Right forelimb (tissue), 1 donor: ENCODE data around the gene KRTAP16-1.
"Not testable (repeated sequence)": the region's sequence is repeated elsewhere in the genome, so short reads cannot be mapped to it uniquely, and the experiment has no call there.

Experiments used
- DNase-seq: peaks from one replicate; pipeline ENCODE4 v3.0.0-alpha.2; 2018

Gene KRTAP16-1

DNA sequence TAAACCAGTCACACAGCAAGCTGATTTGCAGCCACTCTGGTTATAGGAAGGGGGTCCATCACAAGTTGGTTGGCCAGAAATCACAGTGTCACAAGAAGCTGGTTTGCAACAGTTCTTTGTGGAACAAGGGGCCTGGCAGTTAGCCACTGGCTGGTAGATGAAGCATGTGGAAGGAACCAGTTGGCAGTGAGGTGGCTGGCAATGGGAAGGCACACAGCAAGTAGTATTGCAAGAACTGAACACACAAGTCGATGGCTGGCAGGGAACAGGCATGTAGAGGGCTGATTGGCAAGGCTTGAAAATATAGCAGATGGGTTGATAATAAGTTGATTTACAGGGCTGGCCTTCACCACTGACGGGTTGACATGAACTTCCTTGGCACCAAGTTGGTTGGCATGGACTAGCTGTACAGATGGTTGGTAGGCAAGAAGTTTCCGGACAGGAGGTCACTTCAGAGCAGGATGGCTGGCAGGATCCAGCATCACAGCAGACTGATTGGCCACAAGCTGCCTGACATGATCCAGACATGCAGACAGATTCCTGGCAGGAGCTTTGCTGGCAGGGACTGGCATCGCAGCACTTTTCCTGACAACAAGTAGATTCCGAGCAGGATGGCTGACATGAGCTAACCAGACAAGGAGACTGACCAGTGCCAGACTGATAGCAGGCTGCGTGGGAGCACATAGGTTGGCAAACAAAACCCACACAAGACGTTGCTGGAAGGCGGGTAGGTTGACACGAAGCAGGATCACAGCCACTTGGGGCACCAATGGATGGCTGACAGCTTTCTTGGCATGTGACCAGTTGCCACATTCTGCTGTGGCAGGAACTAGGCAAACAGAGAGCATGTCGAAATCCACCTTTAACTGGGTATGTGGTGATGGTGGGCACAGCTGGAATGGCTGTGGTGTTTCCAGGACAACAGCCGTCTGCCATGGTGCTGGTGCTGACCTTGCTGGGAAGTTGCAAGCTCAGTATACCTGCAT, 6.9 kb downstream of the KRTAP16-1 start, which contains the start of gene KRTAP29-1:
TSS of gene KRTAP29-1 (minus strand) at position 936 of the 986 bp plus-strand sequence. CDS start at position 936, 0 bp downstream.
- DNase-seq: no peak

DNA sequence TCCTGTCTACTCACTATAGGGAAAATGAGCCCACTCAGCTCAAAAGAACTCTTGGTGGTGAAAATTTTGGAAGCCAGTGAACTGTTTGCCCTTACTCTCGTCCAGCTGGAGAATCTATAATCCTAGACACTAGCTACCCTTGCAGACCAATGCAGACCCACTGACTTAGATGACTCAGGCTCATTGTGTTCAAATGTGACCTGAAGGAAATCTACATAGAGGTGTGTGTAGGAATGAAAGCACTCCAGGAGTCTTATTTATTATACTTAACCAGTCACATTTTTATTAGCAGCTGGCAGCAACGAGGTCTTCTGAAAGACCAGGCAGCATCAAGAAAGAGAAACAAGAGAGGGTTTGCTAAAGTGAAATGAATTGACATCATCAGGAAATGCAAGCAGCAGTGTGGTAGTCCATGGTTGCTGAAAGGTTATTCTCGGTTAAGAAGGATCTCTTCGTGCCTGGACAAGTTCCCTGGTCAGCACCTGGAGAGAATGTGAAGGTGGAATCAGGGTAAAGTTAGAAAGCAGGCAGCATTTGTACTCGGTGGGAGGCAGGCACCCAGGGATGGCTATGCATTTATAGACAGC, 7.8 kb downstream of the KRTAP16-1 start:
- DNase-seq: no peak

DNA sequence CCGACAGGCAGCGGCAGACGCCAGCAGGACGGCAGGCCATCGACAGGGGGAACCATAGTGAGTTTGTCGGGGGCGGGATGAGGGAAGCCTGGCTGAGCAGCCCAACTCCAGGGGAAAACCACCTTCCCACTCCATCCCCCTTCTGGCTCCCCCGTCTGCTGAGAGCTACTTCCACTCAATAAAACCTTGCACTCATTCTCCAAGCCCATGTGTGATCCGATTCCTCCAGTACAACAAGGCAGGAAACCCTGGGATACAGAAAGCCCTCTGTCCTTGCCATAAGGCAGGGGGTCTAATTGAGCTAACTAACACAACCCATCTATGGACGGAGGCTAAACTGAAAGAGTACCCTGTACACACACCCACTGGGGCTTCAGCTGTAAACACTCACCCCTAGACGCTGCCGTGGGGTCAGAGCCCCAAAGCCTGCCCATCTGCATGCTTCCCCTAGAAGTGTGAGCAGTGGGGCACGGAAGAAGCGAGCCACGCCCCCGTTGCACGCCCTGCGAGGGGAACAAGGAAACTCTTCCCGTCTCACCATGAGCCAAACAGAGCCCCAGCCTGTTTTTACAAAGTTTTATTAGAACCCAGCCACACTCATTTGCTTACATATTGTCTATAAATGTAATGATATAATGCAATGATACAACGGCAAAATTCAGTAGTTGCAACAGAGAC, 10.5 kb downstream of the KRTAP16-1 start:
- DNase-seq: no peak

DNA sequence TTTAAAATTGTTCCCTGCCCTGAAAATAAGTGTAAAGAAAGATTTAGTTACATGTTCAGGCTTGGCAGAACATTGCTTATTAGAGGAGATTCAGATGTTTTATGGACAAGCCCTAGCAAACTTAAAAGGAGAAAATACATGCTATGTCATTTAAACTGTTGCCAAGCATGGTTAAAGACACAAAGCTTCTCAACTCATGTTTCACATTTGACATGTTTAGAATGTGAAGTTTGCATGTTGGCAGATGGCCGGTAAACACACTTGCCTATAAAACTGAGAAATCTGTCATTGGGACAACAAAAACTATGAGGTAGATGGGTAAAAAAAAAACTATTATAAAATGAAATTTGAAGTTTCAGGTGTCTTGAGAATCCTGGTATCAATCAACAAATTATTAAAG, 12.3 kb downstream of the KRTAP16-1 start:
- no peak for DNase-seq

DNA sequence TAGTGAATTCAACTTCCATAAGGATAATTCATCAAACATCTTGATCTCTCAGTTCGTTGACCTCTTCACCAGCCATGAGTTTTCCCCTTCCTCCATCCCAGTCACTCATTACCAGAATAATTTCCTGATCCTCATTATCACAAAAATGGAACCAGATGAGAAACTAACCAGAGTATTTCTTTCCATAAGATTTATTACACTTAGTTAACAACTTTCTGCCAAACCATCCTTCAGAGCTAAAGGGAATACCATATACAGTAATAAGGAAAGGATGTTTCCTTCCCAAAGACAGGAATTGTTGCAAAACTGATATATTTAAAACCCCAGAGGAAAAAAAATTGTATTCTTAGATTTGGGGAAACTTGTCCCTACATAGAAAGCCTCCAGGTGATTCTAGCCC, 15.1 kb downstream of the KRTAP16-1 start:
- no peak for DNase-seq

DNA sequence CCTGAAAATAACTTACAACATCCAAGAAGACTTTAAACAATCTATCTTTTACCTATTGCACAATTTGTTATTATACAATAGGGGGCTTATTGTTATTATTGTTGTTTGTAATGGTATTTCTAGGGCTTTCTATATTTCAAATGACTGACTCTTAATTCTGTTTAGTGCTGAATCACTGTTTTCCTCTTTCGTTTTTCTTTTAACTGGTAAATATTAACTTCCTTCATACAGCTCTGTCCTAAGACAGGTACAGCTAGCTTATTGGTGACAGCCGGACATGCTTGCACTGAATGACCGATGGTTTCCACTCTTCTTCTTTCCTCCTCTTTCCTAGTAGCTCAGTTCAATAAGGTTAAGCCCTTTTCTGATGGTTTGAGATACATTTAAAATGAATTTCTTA, 22.1 kb downstream of the KRTAP16-1 start:
- DNase-seq: no peak

DNA sequence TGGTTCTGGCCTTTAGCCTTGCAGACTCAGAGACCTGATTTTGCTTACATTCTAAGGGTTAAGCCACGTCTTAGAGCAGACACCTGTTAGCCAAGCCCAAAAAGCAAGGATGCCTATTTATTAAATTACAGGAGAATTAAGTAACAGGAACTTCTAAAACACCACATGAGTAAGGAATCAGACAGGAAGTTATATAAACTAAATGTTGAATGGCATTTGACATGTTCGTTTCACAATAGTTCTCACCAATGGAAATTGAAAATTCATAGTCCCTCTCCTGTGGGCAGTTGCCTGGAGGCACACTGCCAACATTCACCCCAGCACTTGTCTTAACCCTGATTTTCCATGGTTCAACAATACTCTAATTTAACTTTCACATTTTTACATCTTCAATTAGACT, 24.6 kb downstream of the KRTAP16-1 start:
- DNase-seq: no peak

DNA sequence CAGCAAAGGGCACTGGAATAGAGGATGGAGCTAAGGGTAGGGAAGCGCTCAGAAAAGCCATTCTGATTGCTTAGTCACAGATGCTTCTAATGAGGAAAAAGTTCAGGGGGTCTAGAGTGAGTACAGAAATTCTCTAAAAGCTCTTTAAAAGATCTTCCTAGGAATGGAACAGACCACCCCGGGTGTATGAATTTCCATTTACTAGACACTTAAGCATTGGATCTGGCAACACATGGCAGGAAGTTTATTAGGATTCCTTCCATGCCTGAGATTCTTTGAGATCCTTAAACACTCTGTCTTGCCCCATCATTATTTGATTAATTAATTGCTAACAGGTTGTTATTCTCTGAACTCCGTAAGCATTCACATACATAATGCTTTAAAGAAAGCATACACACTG, 25.1 kb downstream of the KRTAP16-1 start:
- DNase-seq: no peak

DNA sequence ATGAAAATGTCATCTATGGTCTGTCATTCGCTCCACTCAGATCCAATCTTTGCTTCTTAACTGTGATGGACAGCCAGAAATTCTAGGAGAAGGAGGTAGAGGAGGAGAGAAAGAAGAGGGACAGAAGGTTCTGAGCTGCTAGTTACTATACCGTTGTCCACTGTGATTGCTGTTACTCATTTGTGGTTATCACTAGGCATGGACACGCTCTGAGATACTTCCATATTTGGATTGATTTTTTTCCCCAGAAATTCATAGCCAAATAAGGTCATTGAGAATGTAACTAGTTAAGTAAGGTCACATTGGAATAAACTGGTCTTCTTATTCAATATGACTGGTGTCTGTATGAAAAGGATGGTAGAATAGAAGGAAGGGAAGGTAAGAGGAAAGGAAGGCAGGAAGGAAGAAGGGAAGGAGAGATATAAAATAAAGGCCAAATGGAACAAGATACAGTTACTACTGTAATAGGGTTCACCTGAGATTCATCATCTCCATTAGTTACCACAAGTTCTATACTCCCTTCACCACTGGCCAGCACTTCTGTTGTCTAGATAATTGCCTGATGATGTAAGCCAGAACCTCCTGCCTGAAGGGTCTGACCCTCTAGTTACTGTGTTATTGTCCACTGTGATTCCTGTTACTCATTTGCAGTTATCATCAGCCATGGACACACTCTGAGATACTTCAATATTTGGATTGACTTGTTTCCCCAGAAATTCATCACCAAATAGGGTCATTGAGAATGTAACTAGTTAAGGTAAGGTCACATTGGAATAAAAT, 30.7 kb downstream of the KRTAP16-1 start:
- no peak for DNase-seq

DNA sequence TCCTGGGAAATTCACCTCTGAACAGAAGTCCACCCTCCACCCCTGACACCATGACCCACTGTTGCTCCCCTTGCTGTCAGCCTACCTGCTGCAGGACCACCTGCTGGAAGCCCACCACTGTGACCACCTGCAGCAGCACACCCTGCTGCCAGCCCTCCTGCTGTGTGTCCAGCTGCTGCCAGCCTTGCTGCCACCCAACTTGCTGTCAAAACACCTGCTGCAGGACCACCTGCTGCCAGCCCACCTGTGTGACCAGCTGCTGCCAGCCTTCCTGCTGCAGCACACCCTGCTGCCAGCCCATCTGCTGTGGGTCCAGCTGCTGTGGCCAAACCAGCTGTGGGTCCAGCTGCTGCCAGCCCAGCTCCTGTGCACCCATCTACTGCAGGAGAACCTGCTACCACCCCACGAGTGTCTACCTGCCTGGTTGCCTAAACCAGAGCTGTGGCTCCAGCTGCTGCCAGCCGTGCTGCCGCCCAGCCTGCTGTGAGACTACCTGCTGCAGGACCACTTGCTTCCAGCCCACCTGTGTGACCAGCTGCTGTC, 33.4 kb downstream of the KRTAP16-1 start, which contains the start of gene KRTAP9-7:
TSS of gene KRTAP9-7 (plus strand) at position 51 of the 543 bp plus-strand sequence. CDS start at position 51, 0 bp downstream.
- DNase-seq: not testable (repeated sequence)

DNA sequence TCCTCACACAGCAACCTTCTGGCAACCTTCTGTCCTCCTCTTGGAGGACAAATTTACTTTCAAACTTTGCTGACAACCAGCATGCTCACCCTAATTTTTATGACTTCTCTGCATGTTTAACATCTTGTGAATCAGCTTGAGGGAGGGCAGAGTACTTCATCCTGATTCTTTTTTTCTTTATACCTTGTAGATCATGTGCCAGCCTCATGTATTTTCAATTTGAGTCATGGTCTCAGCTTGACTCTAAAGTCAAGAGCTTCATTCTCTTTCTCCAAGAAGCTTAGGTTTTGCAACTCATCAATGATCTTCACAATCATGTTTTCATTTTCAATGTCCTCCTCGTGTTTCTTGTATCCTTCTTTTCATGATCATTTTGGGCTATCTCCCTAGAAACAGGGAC, 37.3 kb downstream of the KRTAP16-1 start:
- no peak for DNase-seq

DNA sequence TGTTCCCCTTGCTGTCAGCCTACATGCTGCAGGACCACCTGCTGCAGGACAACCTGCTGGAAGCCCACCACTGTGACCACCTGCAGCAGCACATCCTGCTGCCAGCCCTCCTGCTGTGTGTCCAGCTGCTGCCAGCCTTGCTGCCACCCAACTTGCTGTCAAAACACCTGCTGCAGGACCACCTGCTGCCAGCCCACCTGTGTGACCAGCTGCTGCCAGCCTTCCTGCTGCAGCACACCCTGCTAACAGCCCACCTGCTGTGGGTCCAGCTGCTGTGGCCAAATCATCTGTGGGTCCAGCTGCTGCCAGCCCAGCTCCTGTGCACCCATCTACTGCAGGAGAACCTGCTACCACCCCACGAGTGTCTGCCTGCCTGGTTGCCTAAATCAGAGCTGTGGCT, 37.8 kb downstream of the KRTAP16-1 start:
- DNase-seq: not testable (repeated sequence)

DNA sequence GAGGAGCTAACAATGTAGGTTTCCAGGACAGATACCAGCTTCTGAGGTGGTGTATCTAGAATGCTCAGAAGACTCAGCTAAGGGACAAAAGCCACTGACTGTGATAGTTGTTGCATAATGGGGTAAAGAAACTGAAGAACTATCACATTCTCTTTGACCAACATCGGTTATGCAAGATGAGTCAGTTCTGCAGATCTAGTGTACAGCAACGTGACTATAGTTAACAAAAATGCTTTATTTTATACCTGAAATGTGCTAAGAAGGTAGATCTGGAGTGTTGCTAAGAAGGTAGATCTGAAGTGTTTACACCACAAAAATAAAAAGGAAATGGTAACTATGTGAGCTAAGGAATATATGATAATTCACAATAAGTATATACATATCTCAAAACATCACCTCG, 41.4 kb downstream of the KRTAP16-1 start:
- no peak for DNase-seq

DNA sequence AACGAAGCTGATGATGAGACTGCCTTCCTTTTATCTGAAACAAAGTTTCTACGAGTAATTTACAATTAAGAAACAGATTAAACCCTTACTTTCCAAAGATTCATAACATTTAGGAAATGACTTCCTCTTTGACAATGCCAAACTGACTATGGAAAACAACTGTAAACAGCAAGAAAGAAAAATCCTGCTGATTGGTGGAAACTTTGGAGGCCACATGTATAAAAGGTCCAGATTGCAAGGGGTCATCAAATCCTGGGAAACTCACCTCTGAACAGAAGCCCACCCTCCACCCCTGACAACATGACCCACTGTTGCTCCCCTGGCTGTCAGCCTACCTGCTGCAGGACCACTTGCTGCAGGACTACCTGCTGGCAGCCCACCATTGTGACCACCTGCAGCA, 44.0 kb downstream of the KRTAP16-1 start, which contains the start of gene KRTAP9-6:
TSS of gene KRTAP9-6 (plus strand) at position 301 of the 400 bp plus-strand sequence. CDS start at position 301, 0 bp downstream.
- DNase-seq: no peak

DNA sequence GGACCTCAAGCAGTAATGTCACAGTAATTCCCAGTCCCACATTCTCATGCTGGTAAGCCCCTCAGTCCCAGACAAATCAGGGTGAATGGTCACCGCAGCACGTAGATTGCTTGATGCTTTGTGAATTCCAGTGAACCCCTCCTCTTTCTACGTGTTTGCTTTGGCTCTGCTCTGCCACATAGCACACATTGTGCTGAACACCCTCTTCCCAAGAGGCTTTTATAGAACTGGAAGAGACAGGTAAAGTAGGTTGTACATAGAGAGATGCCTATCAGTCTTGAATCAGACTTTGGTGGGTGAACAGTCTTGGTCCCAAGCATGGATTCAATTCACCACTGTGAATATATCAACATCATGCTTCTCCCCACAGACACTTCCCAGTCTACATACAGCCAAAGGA, 44.5 kb downstream of the KRTAP16-1 start:
- no peak for DNase-seq

DNA sequence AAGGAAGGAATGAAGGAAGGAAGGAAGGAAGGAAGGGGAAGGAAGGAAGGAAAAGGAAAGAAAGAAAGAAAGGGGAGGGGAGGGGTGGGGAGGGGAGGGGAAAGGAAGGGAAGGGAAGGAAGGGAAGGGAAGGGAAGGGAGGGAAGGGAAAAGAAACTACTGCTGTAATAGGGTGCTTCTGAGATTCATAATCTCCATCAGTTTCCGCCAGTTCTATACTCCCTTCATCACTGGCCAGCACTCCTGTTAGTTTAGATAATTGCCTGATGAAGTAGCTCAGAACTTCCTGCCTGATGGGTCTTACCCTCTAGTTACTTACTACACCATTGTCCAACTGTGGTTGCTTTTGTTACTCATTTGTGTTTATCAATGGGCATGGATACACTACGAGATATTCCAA, 45.9 kb downstream of the KRTAP16-1 start:
- DNase-seq: no peak

DNA sequence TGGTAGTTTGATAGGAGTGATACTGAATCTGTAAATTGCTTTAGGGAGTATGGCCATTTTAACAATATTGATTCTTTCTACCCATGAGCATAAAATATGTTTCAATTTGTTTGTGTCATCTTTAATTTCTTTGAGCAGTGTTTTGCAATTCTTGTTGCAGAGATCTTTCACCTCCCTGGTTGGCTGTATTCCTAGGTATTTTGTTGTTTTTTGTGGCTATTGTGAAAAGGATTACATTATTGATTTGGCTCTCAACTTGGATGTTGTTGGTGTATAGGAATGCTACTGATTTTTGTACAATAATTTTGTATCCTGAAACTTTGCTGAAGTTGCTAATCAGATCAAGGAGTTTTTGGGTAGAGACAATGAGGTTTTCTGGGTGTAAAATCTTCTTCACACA, 50.7 kb downstream of the KRTAP16-1 start:
- DNase-seq: no peak
